ENCODE results near the gene USP3. TPM values are rescaled to one million over a fixed set of nuclear protein-coding genes. Genes with fewer than 3 reads are reported as not detected.

USP3 gene
- total and polyA plus RNA-seq, 10 donors = 29.5 to 136 (median 95.0) TPM

- H3K4me1 ChIP-seq = no peaks in the 10 kb centered on the region
- H3K4me3 ChIP-seq = no peak overlapping the region
- intact Hi-C loops (cut with DNase I; ENCODE audit: low total_unique reads) = no loop called here
- H3K9me3 ChIP-seq = no peaks in the 10 kb centered on the region
- WGBS, 5 donors = 89 to 94% (median 93%) methylated on average over 6 of the region's 6 CpGs
- no peak for DNase-seq
- no peak for TF ChIP-seq POLR2A (IDR thresholded peaks at IDR 0.05)
- TF ChIP-seq POLR2AphosphoS5 (IDR thresholded peaks at IDR 0.05) = no peak
- no peak for TF ChIP-seq CTCF (IDR thresholded peaks at IDR 0.05 in 8 of 11, conservative IDR thresholded peaks at IDR 0.05 in 3 of 11)
- peaks cover 0 to 95% (median 52%) of the 10 kb centered on the region in 6 donors for H3K36me3 ChIP-seq
- no peak overlapping the region for H3K27ac ChIP-seq
- H3K27me3 ChIP-seq (replicated peaks in 1 of 7) = no peaks in the 10 kb centered on the region
These were observed 72.0 kb downstream of the USP3 start for GRCh38 chr15:63576441-63576840.

GRCh38 chr15:63582179-63582578 is 77.8 kb downstream of the USP3 start:
- H3K27me3 ChIP-seq (replicated peaks in 1 of 7) = no peaks in the 10 kb centered on the region
- no peak for TF ChIP-seq POLR2AphosphoS5 (IDR thresholded peaks at IDR 0.05)
- no peak for TF ChIP-seq POLR2A (IDR thresholded peaks at IDR 0.05)
- TF ChIP-seq CTCF (IDR thresholded peaks at IDR 0.05 in 8 of 11, conservative IDR thresholded peaks at IDR 0.05 in 3 of 11) = no peak
- peaks cover 0 to 94% (median 34%) of the 10 kb centered on the region in 6 donors for H3K36me3 ChIP-seq
- no peaks in the 10 kb centered on the region for H3K9me3 ChIP-seq
- intact Hi-C loops (cut with DNase I; ENCODE audit: low total_unique reads) = no loop called here
- H3K4me1 ChIP-seq = no peaks in the 10 kb centered on the region
- H3K4me3 ChIP-seq = no peak overlapping the region
- H3K27ac ChIP-seq = peak overlapping the region in 1 of 8 donors; percentile 20
- DNase-seq = no peak

- Histone ChIP-seq H3K27me3 (replicated peaks in 1 of 7) (no peaks in the 10 kb centered on the region), H3K27ac (peak overlapping the region in 1 of 8 donors; percentile 22), H3K4me1 (no peaks in the 10 kb centered on the region), H3K4me3 (no peak overlapping the region), H3K36me3 (peaks cover 0 to 94% (median 37%) of the 10 kb centered on the region in 6 donors), H3K9me3 (no peaks in the 10 kb centered on the region)
- intact Hi-C loops (cut with DNase I; ENCODE audit: low total_unique reads) = no loop called here
- TF ChIP-seq POLR2AphosphoS5 (IDR thresholded peaks at IDR 0.05) = no peak
- no peak for TF ChIP-seq POLR2A (IDR thresholded peaks at IDR 0.05)
- TF ChIP-seq CTCF (IDR thresholded peaks at IDR 0.05 in 8 of 11, conservative IDR thresholded peaks at IDR 0.05 in 3 of 11) = no peak
- 82 to 96% (median 91%) methylated on average over 2 of the region's 2 CpGs for WGBS, 5 donors
- no peak for DNase-seq
These were observed 78.5 kb downstream of the USP3 start for GRCh38 chr15:63582718-63583426.

GRCh38 chr15:63586790-63587189 is 82.4 kb downstream of the USP3 start:
- intact Hi-C loops (cut with DNase I; ENCODE audit: low total_unique reads) = no loop called here
- Histone ChIP-seq H3K36me3 (peaks cover 4 to 100% (median 73%) of the 10 kb centered on the region in 6 donors), H3K27me3 (replicated peaks in 1 of 7) (no peaks in the 10 kb centered on the region), H3K9me3 (no peaks in the 10 kb centered on the region), H3K4me1 (peaks cover 0 to under 1% (median 0%) of the 10 kb centered on the region in 6 donors), H3K4me3 (no peak overlapping the region), H3K27ac (no peak overlapping the region)
- no peak for TF ChIP-seq POLR2AphosphoS5 (IDR thresholded peaks at IDR 0.05)
- TF ChIP-seq POLR2A (IDR thresholded peaks at IDR 0.05) = no peak
- no peak for TF ChIP-seq CTCF (IDR thresholded peaks at IDR 0.05 in 8 of 11, conservative IDR thresholded peaks at IDR 0.05 in 3 of 11)
- DNase-seq = no peak
- 91 to 97% (median 94%) methylated on average over 5 of the region's 5 CpGs for WGBS, 5 donors
